ENCODE results near the gene ELF5.

GRCh38 chr11:34536056-34536455 is 22.5 kb upstream of the ELF5 start:
- TF ChIP-seq, protein P1, sequence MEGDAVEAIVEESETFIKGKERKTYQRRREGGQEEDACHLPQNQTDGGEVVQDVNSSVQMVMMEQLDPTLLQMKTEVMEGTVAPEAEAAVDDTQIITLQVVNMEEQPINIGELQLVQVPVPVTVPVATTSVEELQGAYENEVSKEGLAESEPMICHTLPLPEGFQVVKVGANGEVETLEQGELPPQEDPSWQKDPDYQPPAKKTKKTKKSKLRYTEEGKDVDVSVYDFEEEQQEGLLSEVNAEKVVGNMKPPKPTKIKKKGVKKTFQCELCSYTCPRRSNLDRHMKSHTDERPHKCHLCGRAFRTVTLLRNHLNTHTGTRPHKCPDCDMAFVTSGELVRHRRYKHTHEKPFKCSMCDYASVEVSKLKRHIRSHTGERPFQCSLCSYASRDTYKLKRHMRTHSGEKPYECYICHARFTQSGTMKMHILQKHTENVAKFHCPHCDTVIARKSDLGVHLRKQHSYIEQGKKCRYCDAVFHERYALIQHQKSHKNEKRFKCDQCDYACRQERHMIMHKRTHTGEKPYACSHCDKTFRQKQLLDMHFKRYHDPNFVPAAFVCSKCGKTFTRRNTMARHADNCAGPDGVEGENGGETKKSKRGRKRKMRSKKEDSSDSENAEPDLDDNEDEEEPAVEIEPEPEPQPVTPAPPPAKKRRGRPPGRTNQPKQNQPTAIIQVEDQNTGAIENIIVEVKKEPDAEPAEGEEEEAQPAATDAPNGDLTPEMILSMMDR (IDR thresholded peaks at IDR 0.05; ENCODE audit: low read depth, low read length) = no peak
- TF ChIP-seq POLR2A (IDR thresholded peaks at IDR 0.05; ENCODE audit: extremely low read depth, insufficient read length) (no peak), MYC (IDR thresholded peaks at IDR 0.05; ENCODE audit: low read depth, low read length) (no peak)

Data from NB4 (cell line).